Skin of body (tissue), 2 donors: ENCODE results near the gene AMBP. TPM values are rescaled to one million over a fixed set of nuclear protein-coding genes. Genes with fewer than 3 reads are reported as not detected.
A peak's percentile ranks its signal among the peaks of the same experiment; 100 is the strongest.

ENCODE experiments used
- DNase-seq: peaks from one replicate; lab custom pipeline; 2025; lab: John Stamatoyannopoulos, UW
- total RNA-seq: library from RNA; depleted of rRNA; stranded (reverse); fragments of >200 nt; gene quantifications from one replicate; pipeline ENCODE4 v1.2.3, GENCODE V29; 2014

Gene AMBP
- total RNA-seq: 0.30 TPM

- no peak for DNase-seq
Observed at GRCh38 chr9:114078021-114078780, at the start of gene AMBP. Gene AMBP (minus strand): TSS chr9:114078300. CDS start chr9:114078209, 91 bp downstream.

- no peak for DNase-seq
Observed at GRCh38 chr9:114126247-114127060, 48.4 kb upstream of the AMBP start.

GRCh38 chr9:114125476-114126013 is 47.4 kb upstream of the AMBP start:
- DNase-seq: no peak

- no peak for DNase-seq
Observed at GRCh38 chr9:114124666-114125475, 46.8 kb upstream of the AMBP start.

GRCh38 chr9:114124138-114124537 is 46.0 kb upstream of the AMBP start:
- DNase-seq: no peak

GRCh38 chr9:114123031-114123977 is 45.2 kb upstream of the AMBP start:
- DNase-seq: no peak

GRCh38 chr9:114122136-114123027 is 44.3 kb upstream of the AMBP start:
- no peak for DNase-seq

GRCh38 chr9:114121227-114122135 is 43.4 kb upstream of the AMBP start:
- peak; percentile 34 for DNase-seq

GRCh38 chr9:114120192-114121014 is 42.3 kb upstream of the AMBP start:
- DNase-seq: no peak

GRCh38 chr9:114119242-114120191 is 41.4 kb upstream of the AMBP start:
- no peak for DNase-seq

- no peak for DNase-seq
Observed at GRCh38 chr9:114117996-114118830, 40.1 kb upstream of the AMBP start.

GRCh38 chr9:114117614-114117995 is 39.5 kb upstream of the AMBP start:
- DNase-seq: no peak

- DNase-seq: no peak
Observed at GRCh38 chr9:114116126-114116747, 38.1 kb upstream of the AMBP start.

- DNase-seq: peak; percentile 41
Observed at GRCh38 chr9:114115654-114116125, 37.6 kb upstream of the AMBP start.

GRCh38 chr9:114114364-114114763 is 36.3 kb upstream of the AMBP start:
- no peak for DNase-seq
